Activated CD8-positive, alpha-beta memory T cell treated with anti-CD3 and anti-CD28 coated beads for 1 hour (primary cell): Measurements from ENCODE around the gene KLF2.

Experiments
- DNase-seq, 2 donors: peaks; one replicate each; pipeline ENCODE4 v3.0.0-alpha.2; 2020; ENCODE audit warnings: low read depth in 1 of 2; ENCODE audit errors: extremely low read depth in 1 of 2

The KLF2 gene

DNA sequence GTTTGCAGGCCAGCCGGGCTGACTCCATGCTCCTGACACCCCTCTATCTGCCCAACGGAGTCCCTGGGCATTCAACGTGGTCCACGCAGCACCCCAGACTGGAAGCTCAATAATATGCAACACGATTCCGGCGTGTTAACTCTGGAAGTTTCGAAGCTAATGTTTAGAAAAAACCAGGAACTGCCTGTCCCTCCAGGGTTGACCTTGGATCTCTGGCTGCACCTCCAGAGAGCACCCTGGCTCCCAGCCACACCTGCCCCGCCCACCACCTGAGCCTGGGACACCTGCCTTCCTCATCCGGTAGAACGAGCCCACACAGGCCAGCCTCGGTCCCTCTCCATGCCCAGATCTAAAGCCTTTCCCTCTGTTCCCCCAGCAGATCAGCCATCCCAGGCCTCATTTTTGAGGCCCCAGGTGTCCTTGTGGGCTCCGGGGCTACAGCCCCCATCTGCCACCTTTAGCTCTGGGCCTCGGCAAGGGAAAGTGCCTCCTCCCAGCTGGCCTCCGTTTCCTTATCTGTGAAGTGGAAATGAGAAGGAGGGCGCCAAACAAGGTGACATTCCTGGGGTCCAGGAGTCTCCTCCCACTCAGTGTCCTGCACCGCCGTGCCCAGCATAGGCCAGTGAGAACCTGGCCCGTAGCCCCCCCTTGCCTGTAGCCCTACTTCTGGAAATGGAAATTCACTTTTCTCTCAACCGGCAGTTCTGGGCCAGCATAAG is 38.7 kb downstream of the KLF2 start:
- DNase-seq = no peak

DNA sequence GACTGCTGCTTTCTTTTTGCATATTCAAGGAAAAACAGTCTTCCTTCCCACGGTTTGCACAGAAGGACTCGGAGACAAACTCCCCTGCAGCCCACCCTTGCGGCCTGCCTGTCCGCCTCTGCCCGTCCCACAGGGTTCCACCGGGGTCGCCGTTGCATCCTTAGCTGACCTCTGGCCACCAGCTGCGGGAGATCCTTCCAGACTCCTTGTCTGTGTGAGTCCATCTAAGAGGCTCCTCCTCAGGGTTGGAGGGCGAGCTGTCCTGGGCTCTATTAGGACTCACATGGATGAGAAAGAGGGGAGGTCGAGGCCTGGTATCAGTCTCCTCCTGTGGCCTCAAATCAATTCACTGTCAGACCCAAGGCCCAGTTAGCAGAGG is 39.2 kb downstream of the KLF2 start:
- no peak for DNase-seq

DNA sequence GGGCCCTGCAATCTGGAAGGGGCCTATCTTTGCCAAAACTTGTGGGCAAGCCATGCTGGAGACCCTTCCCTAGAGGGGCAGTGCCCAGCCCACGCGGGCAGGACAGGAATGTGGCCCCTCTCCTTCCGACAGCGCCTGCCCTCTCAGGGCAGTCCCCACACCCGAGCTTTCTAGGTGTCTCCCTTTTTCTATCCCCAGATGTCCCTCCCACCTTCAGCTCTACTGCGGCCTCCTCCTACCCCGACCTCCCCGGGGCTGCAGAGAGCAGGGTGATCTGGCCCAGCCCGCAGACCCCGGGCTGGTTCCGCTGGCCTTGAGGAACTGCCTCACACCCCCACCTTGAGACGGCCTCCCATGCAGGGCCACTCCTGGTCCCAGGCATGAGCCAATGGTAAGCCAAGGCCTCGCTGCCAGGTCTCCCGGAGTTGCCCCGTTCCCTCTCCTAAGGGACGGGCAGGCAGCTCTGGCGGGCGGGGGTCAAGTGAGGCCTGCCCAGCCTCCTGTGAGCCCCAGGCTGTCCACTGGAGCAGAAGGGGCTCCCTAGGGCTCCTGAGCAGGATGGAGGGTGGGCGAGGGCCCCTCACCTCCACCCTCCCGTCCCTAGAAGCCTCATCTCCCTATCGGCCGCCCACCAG is 39.7 kb downstream of the KLF2 start:
- no peak for DNase-seq

DNA sequence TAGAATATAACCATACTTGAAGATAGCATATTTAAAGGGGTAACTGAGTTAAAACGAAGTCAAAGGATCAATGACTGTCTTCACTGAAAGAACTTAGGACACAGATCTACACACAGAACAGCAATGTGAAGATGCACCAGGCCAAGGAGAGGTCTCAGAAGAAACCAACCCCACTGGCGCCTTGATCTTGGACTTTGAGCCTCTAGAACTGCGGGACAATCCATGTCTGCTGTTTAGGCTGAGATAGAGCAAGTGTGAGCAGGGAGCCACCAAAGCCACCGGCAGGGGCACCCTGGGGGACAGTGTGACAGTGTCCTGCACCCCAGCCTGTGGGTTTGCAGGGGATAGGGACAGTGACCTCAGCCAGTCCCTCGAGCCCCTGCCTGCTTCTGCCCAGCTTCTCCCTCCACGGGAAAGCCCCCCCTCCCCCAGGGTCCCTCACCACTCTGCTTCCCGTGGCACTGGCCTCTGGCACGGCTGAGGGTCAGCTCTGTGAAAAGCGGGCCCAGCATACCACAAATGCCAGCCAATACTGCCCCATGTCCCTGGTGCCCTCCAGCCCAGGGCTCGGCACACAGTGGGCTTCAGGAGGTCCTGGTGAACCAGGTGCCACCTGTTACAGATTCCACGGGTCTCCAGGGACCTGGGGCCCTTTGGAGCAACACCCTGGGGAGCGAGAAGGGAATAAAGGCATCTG is 40.8 kb downstream of the KLF2 start:
- no peak for DNase-seq

DNA sequence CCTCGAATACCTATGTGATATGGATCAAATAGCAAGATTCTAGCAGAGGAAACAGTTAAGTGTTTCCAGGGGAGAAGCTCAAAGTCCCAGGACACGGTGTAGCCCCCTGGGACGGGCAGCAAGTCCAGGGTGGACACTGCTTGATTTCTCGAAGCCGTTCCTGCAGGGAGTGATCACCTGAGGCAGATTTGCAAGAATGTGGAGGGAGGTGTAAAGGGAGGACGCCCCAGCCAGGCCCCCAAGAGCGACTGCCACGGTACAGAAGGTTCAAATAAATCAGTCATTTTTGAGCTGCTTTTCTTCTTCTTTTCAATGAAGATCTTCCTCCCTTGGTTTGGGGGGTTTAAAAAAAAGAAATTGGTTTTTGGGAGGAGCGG is 41.4 kb downstream of the KLF2 start:
- no peak for DNase-seq

DNA sequence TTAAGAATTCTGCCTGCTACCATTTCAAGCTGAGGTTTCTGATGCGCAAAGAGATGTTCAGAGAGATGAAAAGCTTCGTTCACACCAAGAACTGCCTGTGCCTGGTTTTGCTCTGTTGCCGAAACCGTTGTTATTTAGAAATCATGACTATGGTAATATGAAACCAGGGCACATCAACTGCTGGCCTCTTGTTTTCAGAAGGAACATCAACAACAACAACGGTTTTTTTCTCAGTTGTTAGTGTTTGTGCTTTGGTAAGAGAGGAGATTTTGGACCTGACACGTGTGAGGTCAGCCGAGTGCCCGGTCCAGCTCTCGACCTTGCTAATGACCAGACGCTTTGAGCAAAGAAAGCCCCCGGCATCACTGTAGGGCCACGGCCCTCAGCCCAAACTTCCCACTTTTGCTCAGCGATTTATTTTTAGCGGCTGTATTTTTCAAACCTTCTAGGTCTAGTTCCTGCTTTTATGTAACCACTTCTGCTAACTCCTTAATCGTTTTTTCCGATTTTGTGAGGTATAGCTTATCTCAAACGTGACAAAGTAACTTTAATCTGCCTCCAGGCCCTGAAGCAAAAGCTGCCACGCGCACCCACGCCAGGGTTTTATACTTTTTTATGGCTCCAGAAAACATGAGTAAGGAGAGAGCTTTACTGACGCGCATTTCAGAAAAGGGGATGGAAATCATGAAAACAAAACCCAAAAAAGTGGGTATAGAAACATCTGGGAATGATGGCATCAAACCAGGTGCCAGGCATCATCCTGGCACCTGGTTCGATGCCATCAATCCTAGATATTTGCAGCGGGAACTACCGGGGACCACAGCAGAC is 42.0 kb downstream of the KLF2 start:
- no peak for DNase-seq

DNA sequence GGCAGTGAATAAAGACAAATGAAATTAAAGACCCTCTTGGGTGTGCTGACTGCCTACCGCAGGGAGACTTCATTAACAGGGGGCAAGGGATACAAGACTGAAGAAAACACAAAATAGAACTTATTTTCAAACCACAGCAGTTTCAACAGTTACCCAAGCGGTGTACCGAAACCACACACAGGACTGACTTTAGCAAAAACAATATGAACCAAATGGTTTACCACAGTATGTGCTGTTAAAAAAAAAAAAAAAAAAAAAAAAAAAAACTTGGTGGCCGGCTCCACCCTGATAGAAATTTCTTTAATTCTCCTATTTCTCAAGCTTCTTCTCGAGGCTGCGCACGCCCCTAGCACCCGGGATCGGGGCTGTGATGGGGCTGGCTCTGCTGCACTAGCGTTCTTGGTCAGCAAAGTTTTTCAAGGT is 42.6 kb downstream of the KLF2 start:
- DNase-seq = no peak

DNA sequence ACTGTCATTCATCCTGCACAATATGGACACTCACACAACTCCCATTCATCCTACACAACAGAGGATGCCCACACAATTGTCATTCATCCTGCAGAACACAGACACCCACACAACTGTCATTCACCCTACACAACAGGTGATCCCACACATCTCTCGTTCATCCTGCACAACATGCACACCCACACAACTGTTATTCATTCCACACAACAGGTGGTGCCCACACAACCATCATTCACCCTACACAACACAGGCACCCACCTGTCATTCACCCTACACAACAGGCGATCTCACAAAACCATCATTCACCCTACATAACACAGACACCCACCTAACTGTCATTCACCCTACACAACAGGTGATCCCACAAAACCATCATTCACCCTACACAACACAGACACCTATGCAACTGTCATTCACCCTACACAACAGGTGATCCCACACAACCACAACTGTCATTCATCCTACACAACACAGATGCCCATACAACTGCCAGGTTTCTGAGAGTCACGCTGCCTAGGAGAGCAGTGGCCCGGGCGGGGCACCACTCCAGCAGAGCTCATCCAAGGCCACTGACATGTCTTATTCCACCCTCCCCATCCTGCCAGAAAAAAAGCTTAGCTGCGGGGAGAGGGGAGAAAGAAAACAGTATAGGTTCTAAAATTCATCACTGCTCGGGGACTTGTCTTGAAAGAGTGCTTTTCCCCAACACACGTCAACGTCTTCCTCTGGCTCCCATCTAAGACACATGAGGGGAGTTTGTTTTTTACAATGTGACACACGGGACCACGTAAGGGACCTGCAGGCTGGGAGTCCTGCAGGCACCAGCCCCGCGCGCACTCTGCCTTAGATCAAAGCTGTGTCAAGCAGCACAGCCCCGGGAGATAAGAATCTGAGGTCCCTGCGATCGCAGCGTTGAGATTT is 44.0 kb downstream of the KLF2 start:
- peak; percentile 49 to 79 for DNase-seq

DNA sequence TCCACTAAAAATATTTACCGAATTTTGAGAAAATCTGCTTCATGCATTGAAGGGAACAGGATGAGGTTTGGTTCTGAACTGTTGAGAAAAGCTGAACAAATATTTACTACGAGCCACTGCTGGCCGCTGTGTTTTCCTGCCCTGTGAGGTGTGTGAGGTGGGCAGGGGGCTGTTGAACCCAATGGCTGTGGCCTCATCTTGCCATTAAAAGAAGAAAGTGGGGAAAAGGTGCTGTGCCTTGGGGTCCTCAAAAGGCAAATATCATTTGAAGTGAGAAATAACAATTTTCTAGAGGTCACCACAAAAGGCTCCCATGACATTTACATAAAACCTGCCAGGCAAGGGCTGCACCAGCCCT is 44.7 kb downstream of the KLF2 start:
- no peak for DNase-seq

DNA sequence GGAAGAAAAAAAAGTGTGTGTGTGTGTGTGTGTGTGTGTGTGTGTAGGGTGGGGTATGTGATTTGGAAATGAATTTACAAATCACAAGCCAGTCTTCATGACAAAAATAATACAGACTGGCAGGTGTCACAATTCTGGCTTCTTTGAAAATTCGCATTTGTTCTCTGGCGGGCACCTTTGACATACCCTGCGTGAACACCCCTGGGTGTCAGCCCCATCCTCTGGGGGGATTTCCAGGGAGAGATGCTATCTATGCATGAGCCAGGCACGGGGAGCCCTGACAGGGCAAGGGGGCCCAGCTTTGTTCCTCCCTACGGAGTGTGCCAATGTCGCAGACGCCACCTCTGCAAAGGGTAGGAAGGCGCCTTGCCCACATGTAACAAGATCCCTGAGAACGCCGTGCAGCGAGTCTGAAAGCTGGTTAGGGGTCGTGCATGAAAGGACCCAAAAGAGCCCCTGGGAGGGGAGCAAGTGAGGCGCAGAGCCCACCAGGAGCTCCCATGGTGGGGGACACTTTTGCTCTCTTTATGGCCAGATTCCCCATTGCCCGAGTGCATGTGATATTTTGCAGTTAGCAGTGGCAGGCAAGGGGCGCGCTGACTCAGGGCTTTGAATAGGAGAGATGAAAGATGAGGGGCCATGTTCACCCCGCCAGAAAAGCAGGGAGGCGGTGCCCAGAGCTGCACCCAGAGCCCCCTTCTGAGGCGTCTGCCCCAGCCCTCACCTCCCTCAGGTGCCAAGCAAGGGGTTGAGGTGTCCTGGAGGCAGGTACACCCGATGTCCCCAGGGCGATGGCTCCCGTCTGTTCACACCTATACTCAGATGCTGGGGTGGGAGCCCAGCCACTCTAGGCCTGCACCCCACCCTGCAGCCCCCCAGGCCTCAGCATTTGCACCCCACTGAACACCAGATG is 45.3 kb downstream of the KLF2 start:
- peak; percentile 52 to 77 for DNase-seq

DNA sequence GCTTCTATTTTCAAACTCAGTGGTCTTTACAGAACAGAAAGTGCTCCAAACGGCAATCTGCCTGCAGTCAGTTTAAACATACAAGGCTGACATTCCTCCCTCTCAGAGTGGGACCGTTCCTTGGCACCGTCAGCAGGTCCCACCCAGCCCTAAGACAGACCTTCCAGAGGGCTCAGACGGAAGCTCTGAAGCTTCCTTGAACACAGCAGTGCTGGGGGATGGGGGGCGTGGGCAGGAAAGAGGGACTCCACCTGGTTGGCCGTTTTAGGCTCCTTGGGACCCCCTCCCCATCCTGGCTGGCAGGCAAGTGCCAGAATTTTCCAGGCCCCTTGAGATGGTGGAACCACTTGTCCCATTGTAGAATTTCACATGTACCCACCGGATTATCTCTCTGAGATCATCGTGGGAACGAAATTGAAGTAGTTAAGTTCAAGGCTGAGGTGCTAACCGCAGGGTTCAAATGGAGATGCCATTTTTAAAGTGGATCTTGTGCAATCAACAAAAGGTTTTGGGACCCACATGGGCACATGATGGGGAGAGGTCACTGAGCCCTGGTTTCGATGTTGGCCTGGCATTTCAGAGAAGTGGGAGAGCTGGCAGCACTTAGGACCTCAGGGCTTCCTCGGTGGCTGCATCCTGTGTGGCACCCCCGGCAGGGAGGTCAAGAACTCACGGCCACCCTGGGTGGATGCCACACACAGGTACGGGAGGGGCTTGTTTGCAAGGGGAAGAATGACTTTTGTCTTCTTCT is 46.2 kb downstream of the KLF2 start:
- DNase-seq = no peak

DNA sequence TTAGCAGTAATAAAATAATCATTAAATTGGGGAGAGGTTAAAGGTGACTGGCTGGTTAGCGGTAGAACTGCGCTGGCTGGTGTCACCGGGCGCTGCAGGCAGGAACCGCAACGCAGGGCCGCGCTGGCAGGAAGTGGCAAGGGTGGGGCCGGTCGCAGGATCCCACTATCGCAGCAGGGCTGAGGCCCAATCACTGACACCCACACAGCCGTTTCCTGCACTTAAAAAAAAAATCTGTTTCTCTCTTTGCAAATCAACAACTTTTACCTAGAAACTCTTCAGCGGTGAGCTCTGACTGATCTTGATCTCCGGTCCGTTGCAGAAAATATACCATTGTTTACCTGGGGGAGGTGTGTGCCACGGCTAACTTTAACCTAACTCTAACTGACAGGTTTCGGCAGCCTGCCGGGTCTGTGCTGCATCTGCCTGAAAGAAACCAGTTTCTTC is 46.9 kb downstream of the KLF2 start:
- peak; percentile 77 to 78 for DNase-seq

DNA sequence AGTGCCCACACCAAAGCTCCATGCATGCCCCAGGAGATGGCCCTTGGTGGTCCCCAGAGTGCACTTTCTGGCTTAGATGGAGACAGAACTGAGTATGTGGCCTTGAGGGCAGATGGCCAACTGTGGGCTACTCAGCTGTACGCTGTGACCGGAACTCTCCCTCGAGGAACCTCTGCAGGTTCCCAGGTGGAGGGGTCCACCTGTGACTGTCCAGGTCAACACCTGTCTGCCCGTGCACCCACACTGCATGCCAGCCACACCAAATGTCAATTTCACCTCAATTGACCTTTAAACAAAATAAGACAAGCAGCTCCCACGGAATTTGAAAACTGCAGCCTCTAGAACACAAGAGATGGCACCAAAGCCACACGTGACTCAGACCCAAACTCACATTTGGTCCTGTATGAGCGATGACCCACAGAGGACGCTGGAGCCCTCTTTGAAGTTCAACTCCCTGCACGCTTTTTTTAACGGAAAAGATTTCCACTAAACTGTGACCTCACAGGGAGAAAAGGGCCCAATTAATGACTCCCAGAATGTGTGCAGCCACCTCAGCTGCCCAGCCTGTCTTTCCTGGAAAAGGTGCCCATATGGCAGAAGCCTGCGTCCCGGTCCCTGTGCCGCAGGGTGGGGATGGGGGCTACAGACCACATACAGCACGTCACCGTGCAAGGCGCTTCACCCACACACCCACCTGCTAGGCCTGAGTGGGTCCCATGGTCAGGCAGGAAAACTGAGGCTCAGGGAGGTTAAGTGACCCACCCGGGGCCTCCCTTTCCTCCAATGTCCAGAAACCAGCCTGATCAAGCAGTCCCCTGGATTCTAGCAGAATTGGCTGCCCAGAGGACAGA is 47.7 kb downstream of the KLF2 start:
- no peak for DNase-seq

DNA sequence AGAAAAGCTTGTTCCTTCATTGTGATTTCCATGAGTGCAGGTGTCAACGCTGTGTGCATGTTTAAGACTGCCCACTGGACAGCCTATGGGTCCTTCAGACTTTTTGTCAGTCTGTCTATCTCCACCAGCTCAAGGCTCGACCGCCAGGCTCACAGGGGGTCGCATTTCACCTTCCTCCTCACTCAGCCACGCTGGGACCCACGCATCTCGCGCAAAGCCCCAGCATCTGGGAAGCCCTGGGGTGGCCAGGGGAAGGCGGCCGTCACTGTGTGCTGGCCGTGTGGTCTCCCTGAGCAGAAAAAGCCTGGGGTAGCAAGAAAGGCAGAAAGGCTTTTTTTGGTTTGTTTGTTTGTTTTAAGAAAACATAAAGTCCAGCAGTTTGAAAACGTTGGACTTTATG is 48.5 kb downstream of the KLF2 start:
- no peak for DNase-seq

DNA sequence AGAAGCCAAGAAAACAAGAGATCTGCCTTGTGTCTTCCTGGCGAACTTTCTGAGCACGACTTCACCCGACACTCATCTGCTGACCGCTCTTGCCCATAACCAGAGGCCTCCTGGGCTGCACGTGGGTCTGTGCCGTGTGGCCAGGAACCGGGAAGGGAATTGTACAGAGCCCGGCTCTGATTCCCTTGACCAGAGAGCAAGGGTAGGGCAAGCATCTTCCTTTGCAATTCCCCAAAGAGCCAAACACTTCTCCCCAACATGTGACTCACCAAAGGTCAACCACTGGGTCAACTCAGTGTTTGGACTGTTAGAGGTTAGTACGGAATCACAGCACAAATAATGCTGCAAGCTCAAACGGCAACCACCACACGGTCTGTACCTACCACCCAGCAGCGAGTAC is 48.9 kb downstream of the KLF2 start:
- no peak for DNase-seq

DNA sequence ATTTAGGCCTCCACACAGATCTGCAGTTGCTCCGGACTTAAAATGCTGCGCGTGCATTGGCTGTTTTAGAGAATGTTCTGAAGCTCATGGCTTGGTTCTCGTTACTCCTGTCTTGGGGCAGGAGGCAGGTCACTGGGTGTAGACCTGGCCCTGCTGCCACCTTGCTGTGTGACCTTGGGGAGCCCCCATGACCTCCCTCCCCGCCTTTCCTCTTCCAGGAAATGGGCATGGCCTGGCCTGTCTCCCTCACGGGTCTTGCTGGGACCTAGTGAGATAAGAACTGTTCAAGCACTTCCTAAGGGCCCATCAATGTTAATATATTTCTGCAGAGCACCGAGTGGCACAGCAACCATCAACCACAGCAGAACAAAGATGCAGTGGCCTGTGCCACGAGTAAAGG is 49.4 kb downstream of the KLF2 start:
- no peak for DNase-seq

DNA sequence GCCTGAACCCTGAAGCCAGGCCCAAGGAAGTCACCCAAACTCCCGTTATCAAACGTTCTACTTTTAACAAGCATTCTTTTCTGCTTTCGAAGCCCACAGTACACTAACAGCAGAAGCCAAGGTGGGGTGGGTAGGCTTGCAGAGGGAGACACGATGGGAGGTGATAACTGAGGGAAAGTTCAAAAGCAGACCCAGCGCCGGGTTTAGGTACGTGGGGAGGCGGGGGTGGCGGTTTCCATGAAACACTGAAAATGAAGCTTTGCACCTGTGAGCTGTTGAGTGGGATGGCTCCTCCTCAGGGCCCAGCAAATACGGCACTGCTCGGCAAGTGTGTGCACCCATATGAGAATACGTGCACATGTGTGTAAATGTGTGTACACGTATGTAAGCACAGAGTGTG is 49.8 kb downstream of the KLF2 start:
- DNase-seq = no peak
